NCI-H345 treated with DMSO at 0.1 percent for 48 hours (cell line): ENCODE measurements around the gene ARHGAP45.

ENCODE experiments used
- DNase-seq: peaks from one replicate; lab custom pipeline; 2025; ENCODE audit not compliant: unreplicated experiment; lab: John Stamatoyannopoulos, UW

ARHGAP45 gene

GRCh38 chr19:1103708-1104310 lies 36.8 kb downstream of the ARHGAP45 start, which contains the start of gene GPX4:
TSS of gene GPX4 (plus strand) at chr19:1103994. CDS start at chr19:1104044, 50 bp downstream.
- DNase-seq = peak; percentile 95

- peak; percentile 40 for DNase-seq
Observed at GRCh38 chr19:1104311-1105007, 37.5 kb downstream of the ARHGAP45 start.

GRCh38 chr19:1105008-1105872 lies 38.3 kb downstream of the ARHGAP45 start:
- no peak for DNase-seq

GRCh38 chr19:1105873-1106840 lies 39.2 kb downstream of the ARHGAP45 start:
- no peak for DNase-seq

- DNase-seq = no peak
Observed at GRCh38 chr19:1106841-1107660, 40.1 kb downstream of the ARHGAP45 start.

GRCh38 chr19:1107661-1108261 lies 40.8 kb downstream of the ARHGAP45 start:
- DNase-seq = no peak

- no peak for DNase-seq
Observed at GRCh38 chr19:1108291-1109031, 41.5 kb downstream of the ARHGAP45 start.

- no peak for DNase-seq
Observed at GRCh38 chr19:1109032-1109551, 42.1 kb downstream of the ARHGAP45 start.

- DNase-seq = no peak
Observed at GRCh38 chr19:1109697-1110671, 43.0 kb downstream of the ARHGAP45 start.

- DNase-seq = no peak
Observed at GRCh38 chr19:1110809-1111640, 44.1 kb downstream of the ARHGAP45 start.

- DNase-seq = no peak
Observed at GRCh38 chr19:1111641-1112267, 44.8 kb downstream of the ARHGAP45 start.

GRCh38 chr19:1112268-1113029 lies 45.5 kb downstream of the ARHGAP45 start:
- DNase-seq = no peak

- peak; percentile 4 for DNase-seq
Observed at GRCh38 chr19:1113030-1113985, 46.3 kb downstream of the ARHGAP45 start.

GRCh38 chr19:1113986-1114483 lies 47.1 kb downstream of the ARHGAP45 start:
- no peak for DNase-seq
